H9 (cell line): ENCODE results near the gene ISG20L2. TPM values are rescaled to one million over a fixed set of nuclear protein-coding genes. Genes with fewer than 3 reads are reported as not detected.

ENCODE experiments used
- DNase-seq: peaks from one replicate; pipeline ENCODE4 v3.0.0-alpha.2; 2017
- H2AFZ ChIP-seq: one replicate; pipeline ENCODE4 v1.6.1; 2013; ENCODE audit warnings: mild to moderate bottlenecking, low read length, control low read depth, moderate library complexity
- H2AK5ac ChIP-seq: 2 replicates; pipeline ENCODE4 v1.6.1; 2013; ENCODE audit warnings: low read length, control low read depth, mixed read lengths; ENCODE audit not compliant: insufficient read length
- H2BK120ac ChIP-seq: one replicate; pipeline ENCODE4 v1.6.1; 2013; ENCODE audit warnings: low read depth, mild to moderate bottlenecking, low read length, control low read depth, inconsistent platforms; ENCODE audit not compliant: poor library complexity, severe bottlenecking
- H2BK12ac ChIP-seq: 2 replicates; pipeline ENCODE4 v1.6.1; 2013; ENCODE audit warnings: low read length, control low read depth, mixed read lengths, low read depth; ENCODE audit not compliant: insufficient read length
- H2BK15ac ChIP-seq: 2 replicates; pipeline ENCODE4 v1.6.1; 2013; ENCODE audit warnings: low read depth, low read length, control low read depth
- H2BK20ac ChIP-seq: one replicate; pipeline ENCODE4 v1.6.1; 2013; ENCODE audit warnings: low read depth, mild to moderate bottlenecking, low read length, control low read depth, inconsistent platforms; ENCODE audit not compliant: poor library complexity, severe bottlenecking
- H2BK5ac ChIP-seq: 2 replicates; pipeline ENCODE4 v1.6.1; 2013; ENCODE audit warnings: low read length, control low read depth, mixed read lengths; ENCODE audit not compliant: insufficient read length
- H3K14ac ChIP-seq: 2 replicates; pipeline ENCODE4 v1.6.1; 2013; ENCODE audit warnings: low read length, control low read depth; ENCODE audit not compliant: insufficient read depth
- H3K18ac ChIP-seq: 2 replicates; pipeline ENCODE4 v1.6.1; 2013; ENCODE audit warnings: low read depth, mild to moderate bottlenecking, mixed read lengths, low read length, control low read depth; ENCODE audit not compliant: insufficient read length
- H3K23ac ChIP-seq: 2 replicates; pipeline ENCODE4 v1.6.1; 2013; ENCODE audit warnings: low read length, control low read depth, mixed read lengths, low read depth; ENCODE audit not compliant: insufficient read length
- H3K23me2 ChIP-seq: 2 replicates; pipeline ENCODE4 v1.6.1; 2013; ENCODE audit warnings: low read depth, mild to moderate bottlenecking, mixed read lengths, low read length, control low read depth; ENCODE audit not compliant: insufficient read length, poor library complexity, severe bottlenecking
- H3K27ac ChIP-seq: 2 replicates; pipeline ENCODE4 v1.5.1; 2013; ENCODE audit warnings: low read length, control low read depth, mixed read lengths, low read depth; ENCODE audit not compliant: insufficient read length
- H3K27me3 ChIP-seq: 2 replicates; pipeline ENCODE4 v1.6.1; 2013; ENCODE audit warnings: low read length, control low read depth, inconsistent platforms; ENCODE audit not compliant: insufficient read depth
- H3K4ac ChIP-seq: 2 replicates; pipeline ENCODE4 v1.6.1; 2013; ENCODE audit warnings: low read depth, mild to moderate bottlenecking, control low read depth, inconsistent platforms, low read length, moderate library complexity
- H3K4me1 ChIP-seq: 2 replicates; pipeline ENCODE4 v1.6.1; 2013; ENCODE audit warnings: low read length, control low read depth, inconsistent platforms; ENCODE audit not compliant: insufficient read depth
- H3K4me2 ChIP-seq: 2 replicates; pipeline ENCODE4 v1.6.1; 2013; ENCODE audit warnings: low read length, control low read depth, mixed read lengths; ENCODE audit not compliant: insufficient read length, insufficient read depth
- H3K56ac ChIP-seq: 2 replicates; pipeline ENCODE4 v1.6.1; 2013; ENCODE audit warnings: low read depth, mild to moderate bottlenecking, mixed read lengths, low read length, control low read depth; ENCODE audit not compliant: insufficient read length
- H3K79me1 ChIP-seq: 2 replicates; pipeline ENCODE4 v1.6.1; 2013; ENCODE audit warnings: low read depth, mild to moderate bottlenecking, moderate library complexity, low read length, control low read depth, inconsistent platforms; ENCODE audit not compliant: insufficient read depth, poor library complexity, severe bottlenecking
- H3K79me2 ChIP-seq: 2 replicates; pipeline ENCODE4 v1.6.1; 2013; ENCODE audit warnings: low read length, control low read depth, inconsistent platforms; ENCODE audit not compliant: insufficient read depth
- H3K9ac ChIP-seq: 2 replicates; pipeline ENCODE4 v1.6.1; 2013; ENCODE audit warnings: low read length, control low read depth, mixed read lengths; ENCODE audit not compliant: insufficient read length; ENCODE audit errors: extremely low read depth
- H3K9me3 ChIP-seq: one replicate; pipeline ENCODE4 v1.6.1; 2013; ENCODE audit warnings: low read depth, low read length, inconsistent platforms; ENCODE audit not compliant: control insufficient read depth
- H3T11ph ChIP-seq: one replicate; pipeline ENCODE4 v1.6.1; 2013; ENCODE audit warnings: mild to moderate bottlenecking, low read length, control low read depth, inconsistent platforms
- H4K20me1 ChIP-seq: one replicate; pipeline ENCODE4 v1.6.1; 2013; ENCODE audit not compliant: control insufficient read depth, insufficient read length, insufficient read depth
- H4K5ac ChIP-seq: 2 replicates; pipeline ENCODE4 v1.6.1; 2013; ENCODE audit warnings: low read depth, mild to moderate bottlenecking, mixed read lengths, low read length, control low read depth; ENCODE audit not compliant: insufficient read length
- H4K8ac ChIP-seq: replicated peaks from 2 replicates; pipeline ENCODE4 v1.6.1; 2013; ENCODE audit warnings: low read length, control low read depth, mixed read lengths, low read depth; ENCODE audit not compliant: insufficient read length
- H4K91ac ChIP-seq: 2 replicates; pipeline ENCODE4 v1.6.1; 2013; ENCODE audit warnings: low read depth, mild to moderate bottlenecking, moderate library complexity, mixed read lengths, low read length, control low read depth; ENCODE audit not compliant: insufficient read length
- H3K27ac Mint-ChIP-seq, 3 experiments: 2 replicates in 2 of 3; 3 replicates in 1 of 3; pipeline ENCODE4 v1.8.0; 2020 to 2021; ENCODE audit warnings: mixed read lengths in 3 of 3, mild to moderate bottlenecking in 1 of 3, moderate library complexity in 1 of 3
- H3K27me3 Mint-ChIP-seq: 2 replicates; pipeline ENCODE4 v1.8.0; 2021; ENCODE audit warnings: low read depth, mild to moderate bottlenecking, moderate library complexity, mixed read lengths
- H3K36me3 Mint-ChIP-seq, 3 experiments: 2 replicates in 2 of 3; 3 replicates in 1 of 3; pipeline ENCODE4 v1.8.0; 2020 to 2021; ENCODE audit warnings: low read depth in 3 of 3, mixed read lengths in 3 of 3; ENCODE audit not compliant: insufficient read depth in 1 of 3
- H3K4me1 Mint-ChIP-seq, 2 experiments: 2 replicates each; pipeline ENCODE4 v1.8.0; 2020; ENCODE audit warnings: mixed read lengths in 2 of 2
- H3K4me3 Mint-ChIP-seq, 2 experiments: 2 replicates in 1 of 2; 3 replicates in 1 of 2; pipeline ENCODE4 v1.8.0; 2020 to 2021; ENCODE audit warnings: mild to moderate bottlenecking in 2 of 2, mixed read lengths in 2 of 2, moderate library complexity in 1 of 2
- H3K9me3 Mint-ChIP-seq, 2 experiments: 2 replicates in 1 of 2; 3 replicates in 1 of 2; pipeline ENCODE4 v1.8.0; 2020; ENCODE audit warnings: mild to moderate bottlenecking in 2 of 2, mixed read lengths in 2 of 2, moderate library complexity in 1 of 2
- CTCF ChIP-seq: fragments of 200-600 bp; sonication (generic); conservative IDR thresholded peaks from 3 replicates; pipeline ENCODE4 v1.8.0; 2021; ENCODE audit warnings: antibody characterized with exemption, mild to moderate bottlenecking
- WGBS: extraction: QIAGEN DNeasy Blood & Tissue Kit; methylation state at CpG from one replicate; pipeline ENCODE4 v1.1.7; 2013; ENCODE audit warnings: missing lambda C conversion rate, low lambda C conversion rate, mixed read lengths; ENCODE audit not compliant: insufficient read length; ENCODE audit errors: extremely low coverage; 5-methylcytosine and 5-hydroxymethylcytosine counted together
- total RNA-seq: library from RNA; stranded (reverse); gene quantifications from 2 replicates; pipeline ENCODE4 v1.2.1, GENCODE V29; 2021

Gene ISG20L2
- total RNA-seq, 1 experiment from 2014 or later: 57.6 TPM

- peak; percentile 88 for DNase-seq
- Histone ChIP-seq H3K27me3 (no peaks in the 10 kb centered on the region), H3T11ph (no peak within 1 kb of the TSS), H2BK5ac (no peak within 1 kb of the TSS), H2BK12ac (no peak within 1 kb of the TSS), H4K20me1 (peaks cover 3% of the 10 kb centered on the region), H3K79me1 (peaks cover 17% of the 10 kb centered on the region), H2BK120ac (no peak within 1 kb of the TSS), H3K4me2 (peak within 1 kb of the TSS; percentile 97), H4K91ac (no peak within 1 kb of the TSS), H3K56ac (no peak within 1 kb of the TSS), H3K9me3 (no peaks in the 10 kb centered on the region), H3K27ac (no peak within 1 kb of the TSS), H3K23ac (no peak within 1 kb of the TSS), H2BK20ac (no peak within 1 kb of the TSS), H3K14ac (peak within 1 kb of the TSS; percentile 88), H2AK5ac (no peak within 1 kb of the TSS), H3K4me1 (peaks cover 5% of the 10 kb centered on the region), H3K79me2 (peaks cover 27% of the 10 kb centered on the region; the same call in 1 of the 2 replicates), H3K18ac (peak within 1 kb of the TSS; percentile 56), H3K9ac (peak within 1 kb of the TSS; percentile 91), H3K23me2 (no peaks in the 10 kb centered on the region), H4K5ac (peak within 1 kb of the TSS; percentile 34), H4K8ac (no peak within 1 kb of the TSS), H2AFZ (no peak within 1 kb of the TSS), H3K4ac (no peak within 1 kb of the TSS), H2BK15ac (no peak within 1 kb of the TSS)
- Mint-ChIP-seq H3K27ac (peak within 1 kb of the TSS; percentile 93 to 99 (median 98)), H3K27me3 (no peaks in the 10 kb centered on the region; the same call in 1 of the 2 replicates), H3K4me3 (no peak within 1 kb of the TSS; a peak in 1 of 5 replicates), H3K36me3 (peaks cover 18 to 21% (median 21%) of the 10 kb centered on the region in 3 experiments), H3K4me1 (peaks cover 10 to 14% of the 10 kb centered on the region in 2 experiments), H3K9me3 (no peaks in the 10 kb centered on the region)
- TF ChIP-seq CTCF: no peak
- WGBS: no CpG with 5 or more reads among the region's 46 CpGs
These were observed 504 bp downstream of the ISG20L2 start, which contains the start of gene METTL25B for GRCh38 chr1:156727926-156728598. Gene METTL25B (plus strand): TSS chr1:156728469. CDS start chr1:156729105, 636 bp downstream.
